HCT116 (cell line): Measurements from ENCODE around the gene ATG5. TPM values are rescaled to one million over a fixed set of nuclear protein-coding genes. Genes with fewer than 3 reads are reported as not detected.

Experiments
- ATAC-seq: fragments of 200-7000 bp; cut with Tn5 transposase; 2 replicates; pipeline ENCODE4 v1.9.1; 2020; ENCODE audit warnings: mild to moderate bottlenecking, moderate library complexity
- BruUV-seq: library from RNA; stranded (reverse); fragments of 400-500 nt; replicated peaks from 2 replicates; lab custom pipeline; 2021; lab: Mats Ljungman, UMichigan
- CTCF ChIA-PET: fragments of 300-600 bp; sonication (Branson Sonifier 250); formaldehyde crosslinking; loops from one replicate; lab custom pipeline; 2021; ENCODE audit warnings: antibody characterized with exemption; lab: Charles Lee
- POLR2A ChIA-PET: fragments of 300-600, 350-600 bp; sonication (Branson Sonifier 250); formaldehyde crosslinking; loops from one replicate; lab custom pipeline; 2021; ENCODE audit warnings: antibody characterized with exemption; lab: Charles Lee
- RAD21 ChIA-PET, 2 experiments: fragments of 300-600 bp; sonication (Branson Sonifier 250); formaldehyde crosslinking; loops; one replicate each; lab custom pipeline; 2023; ENCODE audit warnings: low total read pairs in 2 of 2; ENCODE audit not compliant: uncharacterized antibody in 2 of 2, unreplicated experiment in 2 of 2, low non-redundant PET in 1 of 2; lab: Charles Lee
- DNase-seq: peaks from one replicate; pipeline ENCODE4 v3.0.0-alpha.2; 2010; ENCODE audit warnings: low read depth, low spot score
- H2AFZ ChIP-seq: fragments of 200-600 bp; shearing (Covaris generic), sonication (generic); 2 replicates; pipeline ENCODE4 v1.6.1; 2017; ENCODE audit warnings: low read depth, mixed run types, mixed read lengths, antibody characterized with exemption, low read length; ENCODE audit not compliant: poor library complexity, severe bottlenecking
- H3K27ac ChIP-seq: 2 replicates; pipeline ENCODE4 v1.5.1; 2012; ENCODE audit warnings: low read depth, low read length
- H3K27me3 ChIP-seq: fragments of 200-600 bp; sonication (generic); 2 replicates; pipeline ENCODE4 v1.6.1; 2016; ENCODE audit warnings: mixed run types, low read length, mixed read lengths; ENCODE audit not compliant: insufficient read depth
- H3K36me3 ChIP-seq, 2 experiments: fragments of 200-500 bp in 1 of 2; fragments of 200-600 bp in 1 of 2; sonication (Bioruptor generic) in 1 of 2; sonication (generic) in 1 of 2; 2 replicates each; pipeline versions ENCODE4 v1.5.1 to v1.6.1; 2014 to 2016; ENCODE audit warnings: low read length in 2 of 2, inconsistent platforms in 1 of 2, mixed read lengths in 1 of 2, mixed run types in 1 of 2; ENCODE audit not compliant: insufficient read depth in 2 of 2, control insufficient read depth in 1 of 2
- H3K4me1 ChIP-seq, 2 experiments: fragments of 200-600 bp in 1 of 2; sonication (generic) in 1 of 2; 2 replicates each; pipeline versions ENCODE4 v1.5.1 to v1.6.1; 2012 to 2017; ENCODE audit warnings: low read length in 2 of 2, inconsistent platforms in 1 of 2, mild to moderate bottlenecking in 1 of 2, mixed read lengths in 1 of 2, mixed run types in 1 of 2, moderate library complexity in 1 of 2; ENCODE audit not compliant: insufficient read depth in 2 of 2, control insufficient read depth in 1 of 2
- H3K4me2 ChIP-seq: fragments of 200-600 bp; sonication (generic); 2 replicates; pipeline ENCODE4 v1.6.1; 2017; ENCODE audit warnings: mixed run types, low read length, mixed read lengths
- H3K4me3 ChIP-seq, 2 experiments: fragments of 200-600 bp in 1 of 2; sonication (generic) in 1 of 2; replicated peaks in 1 of 2; 2 replicates each; pipeline ENCODE4 v1.5.1; 2011 to 2016; ENCODE audit warnings: low read length in 2 of 2, control low read depth in 1 of 2, low read depth in 1 of 2, mild to moderate bottlenecking in 1 of 2, mixed read lengths in 1 of 2, mixed run types in 1 of 2
- H3K79me2 ChIP-seq: fragments of 200-600 bp; sonication (generic); 2 replicates; pipeline ENCODE4 v1.6.1; 2017; ENCODE audit warnings: mild to moderate bottlenecking, mixed run types, low read length, moderate library complexity, mixed read lengths; ENCODE audit not compliant: insufficient read depth
- H3K9ac ChIP-seq: fragments of 200-600 bp; sonication (generic); 2 replicates; pipeline ENCODE4 v1.6.1; 2016; ENCODE audit warnings: low read length, mixed read lengths
- H3K9me2 ChIP-seq: fragments of 200-600 bp; sonication (generic), shearing (Covaris generic); 2 replicates; pipeline ENCODE4 v1.6.1; 2017; ENCODE audit warnings: mixed run types, mild to moderate bottlenecking, moderate library complexity; ENCODE audit not compliant: insufficient read depth
- H3K9me3 ChIP-seq, 2 experiments: fragments of 200-500 bp in 1 of 2; fragments of 200-600 bp in 1 of 2; sonication (Bioruptor generic) in 1 of 2; sonication (generic) in 1 of 2; 2 replicates each; pipeline ENCODE4 v1.6.1; 2014 to 2017; ENCODE audit warnings: low read length in 2 of 2, mixed read lengths in 2 of 2, inconsistent platforms in 1 of 2, low read depth in 1 of 2, mild to moderate bottlenecking in 1 of 2, mixed run types in 1 of 2, moderate library complexity in 1 of 2; ENCODE audit not compliant: control insufficient read depth in 1 of 2, insufficient read depth in 1 of 2
- H4K20me1 ChIP-seq: fragments of 200-600 bp; sonication (generic), shearing (Covaris generic); 2 replicates; pipeline ENCODE4 v1.6.1; 2017; ENCODE audit warnings: mixed run types, mild to moderate bottlenecking, moderate library complexity; ENCODE audit not compliant: insufficient read depth
- EGR1 ChIP-seq: IDR thresholded peaks from 2 replicates; pipeline ENCODE4 v1.6.1; 2012; ENCODE audit warnings: low read depth
- intact Hi-C: fragments of 100-400 bp; cut with micrococcal nuclease; formaldehyde crosslinking; loops from 2 replicates; pipeline ENCODE4 v1.10.0; 2022
- total RNA-seq: library from RNA; stranded (reverse); gene quantifications from one replicate; pipeline ENCODE4 v1.2.1, GENCODE V29; 2021; ENCODE audit not compliant: unreplicated experiment
- TF ChIP-seq, protein P1 (sequence below): IDR thresholded peaks from 2 replicates; pipeline ENCODE4 v1.6.1; 2012
- TF ChIP-seq, protein P2 (sequence below): IDR thresholded peaks from 2 replicates; pipeline ENCODE4 v1.6.1; 2012; ENCODE audit warnings: low read depth

The ATG5 gene
- total RNA-seq, 1 experiment from 2014 or later, result 39.6 TPM

DNA sequence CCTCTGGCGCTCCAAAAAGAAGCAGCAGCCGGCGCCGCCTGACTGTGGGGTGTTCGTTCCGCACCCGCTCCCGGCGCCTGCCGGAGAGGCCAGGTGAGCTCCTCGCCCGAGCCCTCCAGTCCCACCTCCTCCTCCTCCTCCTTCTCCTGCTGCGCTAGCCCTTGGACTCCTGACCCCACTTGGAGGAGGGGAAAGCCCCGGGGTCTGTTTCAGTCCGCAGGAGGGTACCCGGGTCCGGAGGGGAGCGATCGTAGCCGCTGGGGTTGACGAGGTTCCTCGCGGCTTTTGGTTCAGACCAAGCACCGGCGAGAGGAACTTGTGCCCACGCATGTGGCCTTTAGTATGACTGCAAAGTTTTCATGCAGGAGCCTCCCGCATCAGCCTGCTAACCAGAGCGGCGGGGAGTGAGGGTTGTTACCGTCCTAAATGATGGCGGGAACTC is 35.5 kb upstream of the ATG5 start:
- intact Hi-C loops, result loop anchor here (1.0 kb wide), 2 partner anchors 22 to 205 kb away; no protein-coding TSS in a partner anchor
- no peaks in the 10 kb centered on the region for H3K27me3 ChIP-seq
- TF ChIP-seq EGR1, result peak; percentile 53
- TF ChIP-seq, protein P1, sequence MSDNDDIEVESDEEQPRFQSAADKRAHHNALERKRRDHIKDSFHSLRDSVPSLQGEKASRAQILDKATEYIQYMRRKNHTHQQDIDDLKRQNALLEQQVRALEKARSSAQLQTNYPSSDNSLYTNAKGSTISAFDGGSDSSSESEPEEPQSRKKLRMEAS, result peak; percentile 51; the same call in 1 of the 2 replicates
- TF ChIP-seq, protein P2, sequence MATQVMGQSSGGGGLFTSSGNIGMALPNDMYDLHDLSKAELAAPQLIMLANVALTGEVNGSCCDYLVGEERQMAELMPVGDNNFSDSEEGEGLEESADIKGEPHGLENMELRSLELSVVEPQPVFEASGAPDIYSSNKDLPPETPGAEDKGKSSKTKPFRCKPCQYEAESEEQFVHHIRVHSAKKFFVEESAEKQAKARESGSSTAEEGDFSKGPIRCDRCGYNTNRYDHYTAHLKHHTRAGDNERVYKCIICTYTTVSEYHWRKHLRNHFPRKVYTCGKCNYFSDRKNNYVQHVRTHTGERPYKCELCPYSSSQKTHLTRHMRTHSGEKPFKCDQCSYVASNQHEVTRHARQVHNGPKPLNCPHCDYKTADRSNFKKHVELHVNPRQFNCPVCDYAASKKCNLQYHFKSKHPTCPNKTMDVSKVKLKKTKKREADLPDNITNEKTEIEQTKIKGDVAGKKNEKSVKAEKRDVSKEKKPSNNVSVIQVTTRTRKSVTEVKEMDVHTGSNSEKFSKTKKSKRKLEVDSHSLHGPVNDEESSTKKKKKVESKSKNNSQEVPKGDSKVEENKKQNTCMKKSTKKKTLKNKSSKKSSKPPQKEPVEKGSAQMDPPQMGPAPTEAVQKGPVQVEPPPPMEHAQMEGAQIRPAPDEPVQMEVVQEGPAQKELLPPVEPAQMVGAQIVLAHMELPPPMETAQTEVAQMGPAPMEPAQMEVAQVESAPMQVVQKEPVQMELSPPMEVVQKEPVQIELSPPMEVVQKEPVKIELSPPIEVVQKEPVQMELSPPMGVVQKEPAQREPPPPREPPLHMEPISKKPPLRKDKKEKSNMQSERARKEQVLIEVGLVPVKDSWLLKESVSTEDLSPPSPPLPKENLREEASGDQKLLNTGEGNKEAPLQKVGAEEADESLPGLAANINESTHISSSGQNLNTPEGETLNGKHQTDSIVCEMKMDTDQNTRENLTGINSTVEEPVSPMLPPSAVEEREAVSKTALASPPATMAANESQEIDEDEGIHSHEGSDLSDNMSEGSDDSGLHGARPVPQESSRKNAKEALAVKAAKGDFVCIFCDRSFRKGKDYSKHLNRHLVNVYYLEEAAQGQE, result no peak
- ChIA-PET CTCF (interaction anchor here (0.6 to 3.0 kb wide), 18 partner anchors 10 to 637 kb away, joined by 3 to 52 read pairs (median 4); no protein-coding TSS in a partner anchor), RAD21 (interaction anchor here in 1 of 2 experiments (0.7 kb wide), 1 partner anchor 26 kb away, joined by 3 read pairs; no protein-coding TSS in a partner anchor), POLR2A (interaction anchor here (0.9 to 1.4 kb wide), 4 partner anchors 8 to 82 kb away, joined by 3 to 5 read pairs (median 4); no protein-coding TSS in a partner anchor)
- peak overlapping the region; percentile 86 for H3K4me2 ChIP-seq
- H4K20me1 ChIP-seq, result no peaks in the 10 kb centered on the region; the same call in 1 of the 2 replicates
- H3K9me3 ChIP-seq, result no peaks in the 10 kb centered on the region
- H3K9me2 ChIP-seq, result no peaks in the 10 kb centered on the region
- H3K4me1 ChIP-seq, result peaks cover 5 to 17% of the 10 kb centered on the region in 2 experiments; a peak in 3 of 4 replicates
- DNase-seq (no peak), ATAC-seq (peak; percentile 45)
- H3K36me3 ChIP-seq, result no peaks in the 10 kb centered on the region
- peak overlapping the region; percentile 89 for H2AFZ ChIP-seq
- BruUV-seq, result no TSS peak
- peaks cover 4% of the 10 kb centered on the region; the same call in 1 of the 2 replicates for H3K79me2 ChIP-seq
- peak overlapping the region; percentile 81 for H3K9ac ChIP-seq
- peak overlapping the region; percentile 74 to 88 for H3K4me3 ChIP-seq
- peak overlapping the region; percentile 64 for H3K27ac ChIP-seq
